Loucy (cell line): ENCODE results near the gene CDH15.

ENCODE experiments used
- CTCF ChIP-seq: fragments of 200-600 bp; sonication (generic); conservative IDR thresholded peaks from 2 replicates; pipeline ENCODE4 v1.5.1; 2014; ENCODE audit warnings: mild to moderate bottlenecking, antibody characterized with exemption, low read length
- EZH2phosphoT487 ChIP-seq: fragments of 200-600 bp; IDR thresholded peaks from 2 replicates; pipeline ENCODE4 v1.6.1; 2018; ENCODE audit warnings: antibody characterized with exemption, mild to moderate bottlenecking, moderate library complexity, borderline replicate concordance

DNA sequence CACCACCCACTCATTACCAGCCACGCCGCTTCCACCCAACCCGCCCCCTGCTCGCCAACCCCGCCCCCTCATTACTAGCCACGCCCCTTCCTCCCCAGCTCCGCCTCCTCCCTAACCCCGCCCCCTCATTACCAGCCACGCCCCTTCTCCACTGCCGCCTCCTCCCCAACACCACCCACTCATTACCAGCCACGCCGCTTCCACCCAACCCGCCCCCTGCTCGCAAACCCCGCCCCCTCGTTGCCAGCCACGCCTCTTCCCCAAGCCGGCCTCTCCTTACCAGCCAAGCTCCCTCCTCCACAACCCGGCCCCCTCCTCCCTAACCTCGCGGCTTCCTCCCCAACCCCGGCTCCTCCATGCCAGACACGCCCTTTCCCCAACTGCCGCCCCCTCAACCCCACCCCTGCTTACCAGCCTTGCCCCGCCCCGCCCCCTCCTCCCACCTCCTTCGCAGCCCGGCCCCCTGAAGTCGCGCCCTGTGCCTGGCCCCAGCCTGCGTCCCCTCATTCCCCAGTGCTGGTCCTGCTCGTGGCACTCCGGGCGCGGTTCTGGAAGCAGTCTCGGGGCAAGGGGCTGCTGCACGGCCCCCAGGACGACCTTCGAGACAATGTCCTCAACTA, 21.5 kb downstream of the CDH15 start:
- TF ChIP-seq CTCF (no peak), EZH2phosphoT487 (no peak)
